Panc1 (cell line): ENCODE measurements around the gene AGTPBP1. TPM values are rescaled to one million over a fixed set of nuclear protein-coding genes. Genes with fewer than 3 reads are reported as not detected.

Experiments used
- ATAC-seq: fragments of 200-7000 bp; cut with Tn5 transposase; 2 replicates; pipeline ENCODE4 v1.9.1; 2020; ENCODE audit warnings: mild to moderate bottlenecking, moderate library complexity
- BruUV-seq: library from RNA; stranded (reverse); fragments of 400-500 nt; replicated peaks from 2 replicates; lab custom pipeline; 2021; lab: Mats Ljungman, UMichigan
- CTCF ChIA-PET: fragments of 300-600 bp; sonication (Branson Sonifier 250); formaldehyde crosslinking; loops from one replicate; lab custom pipeline; 2022; ENCODE audit warnings: antibody characterized with exemption; lab: Charles Lee
- POLR2A ChIA-PET: fragments of 300-600 bp; sonication (Branson Sonifier 250); formaldehyde crosslinking; loops from one replicate; lab custom pipeline; 2022; ENCODE audit warnings: antibody characterized with exemption; lab: Charles Lee
- DNase-seq: peaks from one replicate; pipeline ENCODE4 v3.0.0-alpha.2; 2010; ENCODE audit warnings: low read depth, low spot score
- H3K27ac ChIP-seq: 2 replicates; pipeline ENCODE4 v1.5.1; 2011; ENCODE audit warnings: mild to moderate bottlenecking, low read length, inconsistent platforms
- H3K27me3 ChIP-seq: fragments of 200-500 bp; sonication (Bioruptor generic); 2 replicates; pipeline ENCODE4 v1.6.0; 2014; ENCODE audit warnings: low read length, inconsistent platforms; ENCODE audit not compliant: control insufficient read depth, insufficient read depth
- H3K36me3 ChIP-seq: fragments of 200-500 bp; sonication (Bioruptor generic); 2 replicates; pipeline ENCODE4 v1.5.1; 2014; ENCODE audit warnings: inconsistent platforms, mild to moderate bottlenecking, low read length, moderate library complexity; ENCODE audit not compliant: control insufficient read depth, insufficient read depth
- H3K4me1 ChIP-seq: 2 replicates; pipeline ENCODE4 v1.5.1; 2011; ENCODE audit warnings: inconsistent platforms, mild to moderate bottlenecking, low read length, moderate library complexity; ENCODE audit not compliant: control insufficient read depth, insufficient read depth
- H3K4me3 ChIP-seq, 2 experiments: 2 replicates each; pipeline ENCODE4 v1.5.1; 2011 to 2012; ENCODE audit warnings: low read depth in 2 of 2, low read length in 2 of 2, mild to moderate bottlenecking in 2 of 2, inconsistent platforms in 1 of 2, moderate library complexity in 1 of 2
- H3K9me3 ChIP-seq: fragments of 200-500 bp; sonication (Bioruptor generic); 2 replicates; pipeline ENCODE4 v1.5.1; 2014; ENCODE audit warnings: low read depth, mild to moderate bottlenecking, inconsistent platforms, low read length, moderate library complexity; ENCODE audit not compliant: control insufficient read depth, insufficient read depth
- CTCF ChIP-seq: fragments of 450-650 bp; IDR thresholded peaks from 2 replicates; pipeline ENCODE4 v1.5.1; 2017; ENCODE audit warnings: mild to moderate bottlenecking
- POLR2AphosphoS5 ChIP-seq: IDR thresholded peaks from 2 replicates; pipeline ENCODE4 v1.6.1; 2012; ENCODE audit warnings: mild to moderate bottlenecking, low read depth, low read length, moderate library complexity
- REST ChIP-seq, 2 experiments: IDR thresholded peaks; 2 replicates each; pipeline ENCODE4 v1.6.1; 2011 to 2012; ENCODE audit warnings: low read depth in 2 of 2, control low read depth in 1 of 2, low read length in 1 of 2, mild to moderate bottlenecking in 1 of 2, moderate library complexity in 1 of 2; ENCODE audit not compliant: insufficient read depth in 1 of 2
- SIN3A ChIP-seq: IDR thresholded peaks from 2 replicates; pipeline ENCODE4 v1.6.1; 2012; ENCODE audit warnings: low read depth, mild to moderate bottlenecking, low read length, moderate library complexity, borderline replicate concordance; ENCODE audit not compliant: insufficient read depth
- TCF7L2 ChIP-seq: IDR thresholded peaks from 2 replicates; pipeline ENCODE4 v1.6.1; 2011; ENCODE audit warnings: mild to moderate bottlenecking, low read depth, low read length, inconsistent platforms
- in situ Hi-C: cut with HindIII; loops from 2 replicates; pipeline ENCODE4 v1.10.0; 2016; ENCODE audit warnings: low sequenced_read_pairs, low pct_unique_long_range_greater_than_20kb
- intact Hi-C: fragments of 100-400 bp; cut with micrococcal nuclease; formaldehyde crosslinking; loops from one replicate; pipeline ENCODE4 v1.10.0; 2022; ENCODE audit not compliant: unreplicated experiment
- total RNA-seq: library from RNA; stranded (reverse); gene quantifications from one replicate; pipeline ENCODE4 v1.2.1, GENCODE V29; 2021; ENCODE audit not compliant: unreplicated experiment

AGTPBP1 gene
- total RNA-seq, 1 experiment from 2014 or later = 11.6 TPM

- CTCF ChIA-PET = no interaction called here
- no peak for ATAC-seq
Measured at GRCh38 chr9:85536076-85536475, 205.7 kb downstream of the AGTPBP1 start.

GRCh38 chr9:85534340-85534739, 207.4 kb downstream of the AGTPBP1 start:
- no peak for ATAC-seq
- POLR2A ChIA-PET = no interaction called here
- BruUV-seq = no TSS peak
- no peak for DNase-seq
- Histone ChIP-seq H3K36me3 (no peaks in the 10 kb centered on the region), H3K4me1 (no peaks in the 10 kb centered on the region), H3K27me3 (no peaks in the 10 kb centered on the region), H3K27ac (no peak overlapping the region), H3K4me3 (no peak overlapping the region), H3K9me3 (no peaks in the 10 kb centered on the region)
- intact Hi-C loops = no loop called here
- TF ChIP-seq CTCF (no peak), REST (IDR thresholded peaks at IDR 0.05; ENCODE audit: insufficient read depth in 1 of 2, low read depth in 2 of 2, low read length in 1 of 2) (no peak), POLR2AphosphoS5 (no peak), TCF7L2 (no peak), SIN3A (no peak)
- CTCF ChIA-PET = no interaction called here
- in situ Hi-C loops = no loop called here

More at GRCh38 chr9:85536076-85536475, 205.7 kb downstream of the AGTPBP1 start:
- no peaks in the 10 kb centered on the region for H3K4me1 ChIP-seq
- POLR2A ChIA-PET = no interaction called here
- no peak overlapping the region for H3K27ac ChIP-seq
- TF ChIP-seq POLR2AphosphoS5 = no peak
- TF ChIP-seq TCF7L2 = no peak
- no peak for TF ChIP-seq REST (IDR thresholded peaks at IDR 0.05; ENCODE audit: insufficient read depth in 1 of 2, low read depth in 2 of 2, low read length in 1 of 2)
- no peak for TF ChIP-seq SIN3A
- no peak for TF ChIP-seq CTCF
- in situ Hi-C loops (no loop called here), intact Hi-C loops (no loop called here)
- no peaks in the 10 kb centered on the region for H3K36me3 ChIP-seq
- H3K9me3 ChIP-seq = no peaks in the 10 kb centered on the region
- DNase-seq = no peak
- no peak overlapping the region for H3K4me3 ChIP-seq
- no TSS peak for BruUV-seq
- H3K27me3 ChIP-seq = no peaks in the 10 kb centered on the region
